Middle frontal gyrus (tissue), 1 donor: ENCODE measurements around the gene ZNF774.
"Not testable (repeated sequence)": the region's sequence is repeated elsewhere in the genome, so short reads cannot be mapped to it uniquely, and the experiment has no call there.

Source experiments
- DNase-seq: peaks from one replicate; pipeline ENCODE4 v3.0.0-alpha.2; 2015; ENCODE audit warnings: low spot score; ENCODE audit errors: extremely low spot score

The ZNF774 gene

DNA sequence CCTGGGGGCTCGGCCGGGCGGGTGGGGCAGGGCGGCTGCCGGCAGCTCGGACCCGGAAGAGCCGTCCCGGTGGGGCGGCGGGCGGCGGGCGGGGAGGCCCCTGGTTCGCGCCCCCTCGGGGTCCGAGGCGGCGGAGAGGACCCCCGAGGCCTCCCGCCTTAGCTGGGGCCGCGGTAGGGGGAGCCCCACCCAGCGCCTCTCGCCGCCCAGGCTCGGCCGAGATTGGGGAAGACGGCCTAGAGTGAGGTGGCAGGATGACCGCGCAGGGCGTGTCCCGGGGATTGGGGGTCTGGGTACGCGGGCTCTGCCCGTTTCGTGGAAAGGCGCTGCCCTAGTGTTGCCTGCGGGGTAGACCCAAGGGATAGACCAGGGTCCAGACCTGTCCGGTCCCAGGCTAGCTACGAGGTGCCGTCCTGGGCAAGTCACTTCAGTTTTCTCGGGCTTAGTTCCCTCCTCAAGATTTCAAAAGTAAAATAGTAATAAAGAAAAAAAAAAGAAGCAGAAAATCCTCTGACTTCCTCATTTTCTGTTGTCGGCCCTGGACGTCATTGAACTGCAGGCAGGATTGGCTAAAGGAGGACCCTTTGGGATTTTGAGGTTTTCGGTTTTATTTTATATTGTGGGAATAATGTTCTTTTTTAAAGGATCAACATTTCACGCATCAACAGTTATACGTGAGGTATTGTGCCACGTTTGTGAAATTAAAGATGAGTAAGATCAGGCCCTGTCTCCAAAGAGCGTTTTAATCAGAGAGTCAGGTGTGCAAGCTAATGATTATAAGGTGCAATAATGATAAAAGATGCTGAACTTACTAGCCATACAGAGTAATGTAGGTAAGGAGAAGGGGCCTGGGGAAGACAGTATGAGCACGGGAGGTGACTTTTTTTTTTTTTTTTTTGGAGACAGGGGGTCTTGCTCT is 36.6 kb downstream of the ZNF774 start:
- DNase-seq = no peak

DNA sequence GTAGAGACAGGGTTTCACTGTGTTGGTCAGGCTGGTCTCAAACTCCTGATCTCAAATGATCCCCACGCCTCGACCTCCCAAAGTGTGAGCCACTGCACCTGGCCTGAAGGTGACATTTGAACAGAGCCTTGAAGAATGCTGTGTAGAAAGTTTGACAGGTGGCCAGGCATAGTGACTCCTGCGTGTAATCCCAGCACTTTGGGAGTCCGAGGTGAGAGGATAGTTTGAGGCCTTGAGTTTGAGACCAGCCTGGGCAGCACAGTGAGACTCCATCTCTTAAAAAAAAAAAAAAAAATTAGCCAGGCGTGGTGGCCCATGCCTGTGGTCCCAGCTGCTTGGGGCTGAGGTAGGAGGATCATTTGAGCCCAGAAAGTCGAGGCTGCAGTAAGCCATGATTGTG is 37.4 kb downstream of the ZNF774 start:
- DNase-seq = no peak

DNA sequence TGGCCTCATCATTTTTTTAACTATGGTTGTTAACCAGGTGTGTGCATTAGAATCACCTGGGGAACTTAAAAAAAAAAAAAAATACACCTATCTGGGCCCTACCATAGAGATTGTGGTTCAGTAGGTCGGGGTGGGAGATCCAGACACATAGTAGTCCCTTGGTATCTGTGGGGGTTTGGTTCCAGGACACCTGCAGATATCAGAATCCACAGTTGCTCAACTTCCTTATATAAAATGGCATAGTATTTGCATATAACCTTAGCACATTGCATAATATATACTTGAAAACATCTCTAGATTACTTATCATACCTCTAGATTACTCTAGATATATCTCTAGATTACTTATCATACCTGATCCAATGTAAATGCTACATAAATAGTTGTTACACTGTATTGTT is 41.0 kb downstream of the ZNF774 start:
- DNase-seq = no peak

DNA sequence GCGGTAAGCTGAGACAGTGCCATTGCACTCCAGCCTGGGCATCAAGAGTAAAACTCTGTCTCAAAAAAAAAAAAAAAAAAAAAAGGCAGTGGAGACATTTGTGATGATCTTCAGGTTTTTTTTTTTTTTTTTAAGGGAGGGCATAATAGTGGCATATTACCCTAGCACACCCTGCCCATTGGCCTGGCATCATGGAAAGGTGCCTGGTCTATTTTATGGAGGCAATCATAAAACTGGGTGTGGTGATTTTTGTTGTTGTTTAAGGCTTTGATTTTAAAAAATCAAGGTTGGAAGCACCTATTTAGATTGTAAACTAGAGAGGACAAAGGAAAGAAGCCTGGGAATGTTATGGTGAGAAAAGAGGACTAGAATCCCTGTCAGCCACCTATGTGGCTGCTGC is 42.0 kb downstream of the ZNF774 start:
- no peak for DNase-seq

DNA sequence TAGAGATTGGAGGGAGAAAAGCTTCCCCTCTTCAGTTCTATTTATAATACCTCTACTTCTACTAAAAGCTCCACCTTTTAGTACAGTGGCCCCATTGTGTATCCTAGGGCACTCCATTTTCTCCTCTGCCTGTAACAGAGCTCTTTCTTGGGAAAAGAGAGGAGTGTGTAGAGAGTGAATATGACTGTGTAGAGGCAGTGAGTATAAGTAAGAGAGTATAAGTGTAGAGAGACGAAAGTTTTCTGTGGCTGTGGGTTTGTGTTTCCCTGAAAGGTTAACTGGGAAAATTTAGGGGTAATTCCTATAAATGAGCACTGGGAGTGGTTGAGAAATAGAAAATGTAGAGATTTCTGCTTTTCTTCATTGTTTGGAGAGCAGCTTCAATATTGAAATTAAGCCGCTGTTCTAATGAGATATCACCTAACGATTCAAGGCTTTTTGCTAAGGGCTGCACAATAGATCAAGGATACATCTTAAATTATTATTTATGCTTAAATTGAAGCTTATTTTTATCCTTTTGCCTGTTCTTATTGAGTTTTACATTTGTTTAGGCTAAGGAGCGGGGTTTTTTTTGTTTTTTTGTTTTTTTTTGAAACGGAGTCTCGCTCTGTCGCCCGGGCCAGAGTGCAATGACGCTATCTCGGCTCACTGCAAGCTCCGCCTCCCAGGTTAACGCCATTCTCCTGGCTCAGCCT is 42.8 kb downstream of the ZNF774 start:
- no peak for DNase-seq

DNA sequence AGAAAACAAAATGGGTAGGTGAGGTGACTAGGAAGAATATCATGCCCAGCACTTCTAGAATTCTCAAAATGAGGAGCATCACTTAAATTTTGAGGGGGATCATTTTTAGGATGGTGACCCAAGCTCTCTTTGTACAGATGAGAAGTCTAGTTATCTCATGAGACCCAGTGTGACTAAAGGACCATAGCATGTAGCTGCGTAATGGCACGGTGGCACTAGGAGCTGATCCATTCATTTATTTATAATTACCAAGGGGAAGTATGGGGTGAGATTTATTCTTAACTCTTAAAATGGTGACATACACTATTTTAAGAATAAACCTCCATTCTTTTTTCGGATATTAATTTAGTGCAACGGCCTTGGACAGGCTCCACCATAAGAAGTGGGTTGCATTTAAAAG is 44.2 kb downstream of the ZNF774 start:
- DNase-seq = no peak

DNA sequence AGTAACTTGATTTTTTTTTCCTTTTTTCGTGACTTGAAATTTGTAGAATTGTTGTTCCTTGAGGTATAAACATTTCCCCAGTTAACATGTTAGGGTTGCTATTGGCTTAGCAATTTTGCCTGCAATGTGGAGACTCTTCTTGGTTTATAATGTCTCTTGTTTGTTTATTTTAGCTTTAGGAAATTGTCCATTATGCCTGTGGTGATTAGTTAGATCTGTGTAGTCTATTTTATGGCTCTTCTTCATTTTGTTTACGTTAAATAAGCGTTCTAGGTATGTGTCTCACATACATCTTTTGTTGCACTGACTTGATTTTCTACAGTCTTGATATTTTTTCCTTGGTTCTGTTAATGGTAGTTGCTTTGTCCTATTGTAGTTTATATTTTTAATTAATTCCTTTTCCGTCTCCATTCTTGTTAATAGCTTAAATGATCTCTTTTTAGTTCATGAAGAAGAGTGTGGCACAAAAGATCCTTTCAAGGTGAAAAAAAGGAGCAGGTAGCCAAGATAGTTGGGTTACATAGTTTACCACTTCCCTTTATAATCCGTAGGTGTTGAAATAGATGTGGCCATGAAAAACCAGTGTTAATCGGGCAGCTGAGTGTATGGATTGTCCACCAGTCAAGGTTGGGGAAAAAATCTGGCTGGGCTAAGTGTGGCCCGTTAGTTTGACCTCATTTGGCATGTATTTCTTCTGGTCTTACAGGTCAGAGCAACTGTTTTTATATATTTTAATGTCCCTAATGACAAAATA is 48.1 kb downstream of the ZNF774 start:
- no peak for DNase-seq

DNA sequence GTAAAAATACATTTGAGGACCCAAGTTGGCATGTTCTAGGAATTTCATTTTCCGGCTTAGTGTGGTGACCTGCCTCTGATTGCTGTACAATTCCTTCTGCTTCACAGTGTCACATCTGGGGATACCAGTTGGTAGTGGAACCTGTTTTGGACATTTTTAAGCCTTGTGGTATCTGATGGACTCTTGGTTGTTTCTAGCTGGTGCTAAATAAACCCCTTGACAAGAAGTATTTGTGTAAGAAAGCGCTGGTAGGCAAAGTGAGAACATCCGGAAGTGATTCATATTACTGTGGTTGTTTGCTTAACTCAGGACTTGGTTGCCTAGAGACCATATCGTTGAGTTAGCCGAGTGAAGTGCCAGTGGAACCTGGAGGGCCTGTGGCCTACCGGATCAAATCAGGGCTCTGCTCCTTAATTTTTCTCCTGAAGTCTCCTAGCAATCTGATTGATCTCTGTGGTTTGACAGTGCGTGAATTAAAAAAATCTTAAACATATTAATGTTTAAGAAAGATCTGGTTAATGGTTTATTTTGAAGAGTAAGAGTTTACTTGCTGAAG is 48.8 kb downstream of the ZNF774 start:
- no peak for DNase-seq

DNA sequence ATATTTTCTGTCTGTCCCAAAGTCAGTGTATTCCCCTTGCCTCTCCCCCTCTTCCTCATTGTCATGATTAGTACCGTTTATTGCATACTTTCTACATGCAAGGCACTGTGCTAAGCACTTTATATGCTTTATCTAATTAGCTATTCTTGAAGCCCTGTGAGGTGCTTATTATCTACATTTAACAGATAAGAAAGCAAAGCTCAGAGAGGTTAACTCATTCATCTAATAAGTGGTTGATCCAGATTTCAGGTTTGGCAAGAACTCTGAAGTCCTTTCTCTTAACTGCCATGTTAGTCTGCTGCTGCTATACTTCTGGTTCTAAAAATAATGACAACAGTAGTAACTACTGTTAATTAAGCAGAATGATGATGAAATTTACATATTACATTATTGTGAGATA is 49.4 kb downstream of the ZNF774 start:
- no peak for DNase-seq

DNA sequence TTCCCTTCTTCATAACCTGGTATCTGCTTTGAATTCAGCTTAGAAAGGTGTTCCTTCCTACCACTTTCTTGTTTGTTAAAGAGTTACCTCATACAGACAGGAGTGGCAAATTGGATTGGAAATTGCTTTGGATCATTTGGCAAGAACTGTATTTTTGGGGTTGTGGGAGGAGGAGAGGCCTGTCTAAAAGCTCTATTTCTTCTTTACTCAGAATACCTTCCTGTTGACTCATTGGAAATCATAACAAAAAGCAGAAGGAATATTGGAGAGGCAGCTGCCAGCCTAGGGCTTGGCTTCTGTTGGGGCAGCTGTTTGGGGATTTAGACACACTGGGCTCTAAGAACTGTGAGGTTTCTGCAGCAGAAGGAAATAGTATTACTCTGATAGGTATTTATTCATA is 50.1 kb downstream of the ZNF774 start:
- DNase-seq = no peak

DNA sequence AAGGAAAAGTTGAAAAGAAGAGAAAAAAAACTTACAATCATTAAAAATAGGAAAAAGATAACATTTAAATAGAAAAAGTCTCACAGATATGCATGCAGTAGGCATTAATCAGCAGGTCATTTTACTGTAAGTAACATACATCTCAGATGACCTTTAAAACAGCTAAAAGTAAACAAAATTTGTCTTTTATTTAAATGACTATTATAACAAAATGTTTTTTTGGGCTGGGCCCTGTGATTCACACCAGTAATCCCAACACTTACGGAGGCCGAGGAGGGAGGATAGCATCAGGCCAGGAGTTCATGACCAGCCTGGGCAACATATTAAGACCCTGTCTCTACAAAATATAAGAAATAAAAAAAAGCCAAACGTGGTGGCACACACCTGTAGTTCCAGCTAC is 50.7 kb downstream of the ZNF774 start:
- DNase-seq = no peak

DNA sequence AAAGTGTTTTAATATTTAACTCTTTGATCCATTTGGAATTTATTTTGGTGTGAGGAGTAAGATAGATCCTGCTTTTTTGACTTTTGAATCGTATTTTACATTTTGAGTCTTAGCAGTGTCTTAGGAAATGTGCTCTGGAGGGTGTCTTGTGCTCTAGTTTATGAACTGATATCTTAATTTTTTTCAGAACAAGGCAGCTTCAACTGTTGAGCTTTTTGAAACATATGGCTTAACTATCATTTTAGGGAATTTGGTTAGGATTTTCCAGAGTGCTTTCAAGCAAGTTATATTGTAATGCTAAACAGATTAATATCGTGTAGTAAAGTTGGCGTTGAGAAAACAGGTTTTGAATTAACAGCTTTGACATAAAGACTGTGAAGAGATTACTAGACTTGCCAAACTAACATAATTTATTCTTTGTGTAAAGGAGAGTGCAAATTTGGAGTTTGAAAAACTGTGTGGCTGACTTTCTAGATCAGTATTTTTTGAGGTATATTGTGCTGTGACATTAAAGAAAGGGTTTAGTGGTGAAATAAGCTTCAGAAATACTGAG is 53.0 kb downstream of the ZNF774 start:
- DNase-seq = no peak

DNA sequence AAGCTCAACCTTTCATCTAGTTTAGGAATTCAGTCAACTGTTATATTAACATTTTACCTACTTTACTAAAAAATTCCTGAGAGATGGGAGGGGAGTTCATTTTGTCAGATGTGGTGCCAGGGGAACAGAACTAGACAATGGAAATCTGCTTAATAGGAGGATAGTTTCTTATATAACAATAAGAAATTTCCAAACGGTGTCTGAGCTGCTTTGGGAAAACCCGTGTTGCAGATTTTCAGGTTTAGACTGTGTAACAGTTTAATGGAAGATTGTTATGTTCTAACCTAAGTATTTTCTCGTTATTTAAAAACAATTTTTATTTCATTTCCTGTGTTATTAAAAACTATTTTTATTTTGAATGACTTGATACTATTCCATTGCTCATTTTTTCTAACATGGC is 55.3 kb downstream of the ZNF774 start:
- DNase-seq = no peak

DNA sequence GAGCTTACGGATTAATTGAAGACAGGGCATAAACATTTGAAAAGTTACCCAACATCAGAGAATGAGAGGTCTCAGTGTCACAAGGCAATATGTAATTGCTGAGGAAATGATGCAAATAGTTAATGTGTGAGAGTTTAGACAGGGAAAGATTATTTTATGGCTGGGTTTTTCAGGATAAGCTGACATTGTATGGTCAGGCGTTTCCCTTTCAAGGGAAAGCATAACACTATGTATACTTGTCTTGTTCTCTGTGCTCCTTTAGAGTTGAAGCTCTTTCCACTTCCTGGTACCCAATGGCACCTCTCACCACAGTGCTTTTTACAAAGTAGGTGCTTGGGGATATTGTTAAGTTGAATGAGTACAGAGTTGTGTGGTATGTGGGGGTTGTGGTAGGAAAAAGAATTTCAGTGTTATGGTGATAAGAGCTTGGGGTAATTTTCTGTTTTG is 55.8 kb downstream of the ZNF774 start:
- DNase-seq = no peak

DNA sequence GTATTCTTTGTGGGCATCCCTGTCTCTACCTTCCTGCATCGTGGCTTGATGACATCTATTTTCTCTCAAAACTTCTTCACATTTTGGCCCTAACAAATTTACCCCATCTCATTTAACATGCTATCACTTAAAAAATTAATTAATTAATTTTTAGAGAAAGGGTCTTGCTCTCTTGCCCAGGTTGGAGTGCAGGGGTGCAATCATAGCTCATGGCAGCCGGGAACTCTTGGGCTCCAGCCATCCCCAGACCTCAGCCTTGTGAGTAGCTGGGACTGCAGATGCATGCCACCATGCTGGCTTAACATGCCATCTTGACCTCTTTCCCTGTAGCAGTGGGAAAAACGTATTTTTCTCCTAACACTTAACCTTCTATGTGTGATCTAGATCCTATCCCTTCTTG is 56.6 kb downstream of the ZNF774 start:
- no peak for DNase-seq

DNA sequence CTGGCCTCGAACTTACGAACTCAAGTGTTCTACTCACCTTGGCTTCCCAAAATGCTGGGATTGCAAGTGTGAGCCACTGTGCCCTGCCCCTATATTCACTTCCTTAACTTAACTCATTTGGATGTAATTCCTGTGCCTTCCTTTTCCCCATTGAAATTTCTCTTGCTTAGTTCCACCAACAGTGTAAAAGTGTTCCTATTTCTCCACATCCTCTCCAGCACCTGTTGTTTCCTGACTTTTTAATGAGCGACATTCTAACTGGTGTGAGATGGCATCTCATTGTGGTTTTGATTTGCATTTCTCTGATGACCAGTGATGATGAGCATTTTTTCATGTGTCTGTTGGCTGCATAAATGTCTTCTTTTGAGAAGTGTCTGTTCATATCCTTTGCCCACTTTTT is 57.5 kb downstream of the ZNF774 start:
- DNase-seq = not testable (repeated sequence)

DNA sequence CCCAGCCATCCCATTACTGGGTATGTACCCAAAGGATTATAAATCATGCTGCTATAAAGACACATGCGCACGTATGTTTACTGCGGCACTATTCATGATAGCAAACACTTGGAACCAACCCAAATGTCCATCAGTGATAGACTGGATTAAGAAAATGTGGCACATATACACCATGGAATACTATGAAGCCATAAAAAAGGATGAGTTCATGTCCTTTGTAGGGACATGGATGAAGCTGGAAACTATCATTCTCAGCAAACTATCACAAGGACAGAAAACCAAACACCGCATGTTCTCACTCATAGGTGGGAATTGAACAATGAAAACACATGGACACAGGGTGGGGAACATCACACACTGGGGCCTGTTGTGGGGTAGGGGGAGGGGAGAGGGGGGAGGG is 58.2 kb downstream of the ZNF774 start:
- DNase-seq = not testable (repeated sequence)

DNA sequence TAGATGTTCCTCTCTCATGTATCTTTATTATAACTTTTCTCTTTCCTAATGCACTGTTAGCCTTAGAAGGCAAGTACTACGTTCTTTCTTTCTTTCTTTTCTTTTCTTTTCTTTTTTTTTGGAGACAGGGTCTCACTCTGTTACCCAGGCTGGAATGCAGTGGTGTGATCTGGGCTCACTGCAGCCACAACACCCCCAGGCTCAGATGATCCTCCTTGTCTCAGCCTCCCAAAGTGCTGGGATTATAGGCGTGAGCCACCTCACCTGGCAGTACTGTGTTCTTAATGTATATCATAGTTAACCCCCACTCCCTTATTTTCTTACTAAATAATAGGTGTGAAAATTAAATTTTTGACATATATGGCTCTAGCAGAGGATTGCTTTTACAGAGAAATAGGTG is 59.1 kb downstream of the ZNF774 start:
- DNase-seq = no peak
